Choroid plexus epithelial cell (primary cell): Measurements from ENCODE around the gene FOXO6.

ENCODE experiments used
- DNase-seq: peaks from one replicate; pipeline ENCODE4 v3.0.0-alpha.2; 2010; ENCODE audit warnings: low read depth
- H3K4me3 ChIP-seq: 2 replicates; pipeline ENCODE4 v1.5.1; 2011; ENCODE audit warnings: low read depth, mild to moderate bottlenecking, control low read depth, low read length, moderate library complexity
- TF ChIP-seq, protein P1 (sequence below): conservative IDR thresholded peaks from 2 replicates; pipeline ENCODE4 v1.5.1; 2011; ENCODE audit warnings: low read depth, mild to moderate bottlenecking, control low read depth, inconsistent platforms, low read length, moderate library complexity

Gene FOXO6

DNA sequence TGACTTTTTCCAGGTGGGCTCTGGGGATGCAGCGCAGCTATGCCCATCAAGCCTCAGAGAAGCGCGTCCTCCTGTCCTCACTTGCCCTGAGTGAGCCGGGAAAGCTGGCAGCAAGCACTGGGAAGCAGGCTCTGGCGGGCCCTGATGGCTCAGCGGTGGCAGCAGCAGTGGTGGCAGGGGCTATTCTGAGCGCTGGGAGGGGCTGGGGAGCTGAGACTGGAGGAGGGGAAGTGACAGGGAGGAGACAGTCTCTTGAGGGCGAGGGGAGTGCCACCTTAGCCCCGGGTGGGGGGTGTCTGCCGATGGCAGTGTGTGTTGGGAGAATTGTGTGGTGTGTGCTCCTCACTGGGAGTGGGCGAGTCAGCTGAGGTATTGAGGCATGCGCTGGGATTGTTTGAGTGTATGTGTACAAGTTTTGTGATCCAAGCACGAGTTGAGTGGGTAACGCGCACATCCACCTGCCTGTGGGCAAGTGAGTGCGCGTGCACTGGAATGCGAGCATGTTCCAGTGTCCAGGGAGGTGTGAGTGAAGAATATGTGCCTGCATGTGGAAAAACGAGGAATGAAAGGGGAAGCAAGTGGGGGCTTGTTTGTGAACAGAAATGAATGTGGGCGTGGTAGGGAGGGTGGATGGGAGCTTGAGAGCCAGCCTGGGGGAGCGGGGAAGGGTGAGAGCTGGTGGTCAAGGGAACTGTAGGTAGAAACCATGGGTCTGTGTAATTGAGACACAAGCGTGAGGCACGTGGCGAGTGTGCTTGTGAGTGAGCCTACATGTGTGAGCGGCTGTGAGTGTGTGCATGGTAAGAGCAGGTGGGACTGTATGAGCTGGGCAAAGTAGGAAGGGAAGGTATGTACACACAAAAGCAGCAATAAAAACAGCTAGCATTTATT lies 2.9 kb upstream of the FOXO6 start:
- no peak overlapping the region for H3K4me3 ChIP-seq
- TF ChIP-seq, protein P1, sequence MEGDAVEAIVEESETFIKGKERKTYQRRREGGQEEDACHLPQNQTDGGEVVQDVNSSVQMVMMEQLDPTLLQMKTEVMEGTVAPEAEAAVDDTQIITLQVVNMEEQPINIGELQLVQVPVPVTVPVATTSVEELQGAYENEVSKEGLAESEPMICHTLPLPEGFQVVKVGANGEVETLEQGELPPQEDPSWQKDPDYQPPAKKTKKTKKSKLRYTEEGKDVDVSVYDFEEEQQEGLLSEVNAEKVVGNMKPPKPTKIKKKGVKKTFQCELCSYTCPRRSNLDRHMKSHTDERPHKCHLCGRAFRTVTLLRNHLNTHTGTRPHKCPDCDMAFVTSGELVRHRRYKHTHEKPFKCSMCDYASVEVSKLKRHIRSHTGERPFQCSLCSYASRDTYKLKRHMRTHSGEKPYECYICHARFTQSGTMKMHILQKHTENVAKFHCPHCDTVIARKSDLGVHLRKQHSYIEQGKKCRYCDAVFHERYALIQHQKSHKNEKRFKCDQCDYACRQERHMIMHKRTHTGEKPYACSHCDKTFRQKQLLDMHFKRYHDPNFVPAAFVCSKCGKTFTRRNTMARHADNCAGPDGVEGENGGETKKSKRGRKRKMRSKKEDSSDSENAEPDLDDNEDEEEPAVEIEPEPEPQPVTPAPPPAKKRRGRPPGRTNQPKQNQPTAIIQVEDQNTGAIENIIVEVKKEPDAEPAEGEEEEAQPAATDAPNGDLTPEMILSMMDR: no peak
- no peak for DNase-seq

DNA sequence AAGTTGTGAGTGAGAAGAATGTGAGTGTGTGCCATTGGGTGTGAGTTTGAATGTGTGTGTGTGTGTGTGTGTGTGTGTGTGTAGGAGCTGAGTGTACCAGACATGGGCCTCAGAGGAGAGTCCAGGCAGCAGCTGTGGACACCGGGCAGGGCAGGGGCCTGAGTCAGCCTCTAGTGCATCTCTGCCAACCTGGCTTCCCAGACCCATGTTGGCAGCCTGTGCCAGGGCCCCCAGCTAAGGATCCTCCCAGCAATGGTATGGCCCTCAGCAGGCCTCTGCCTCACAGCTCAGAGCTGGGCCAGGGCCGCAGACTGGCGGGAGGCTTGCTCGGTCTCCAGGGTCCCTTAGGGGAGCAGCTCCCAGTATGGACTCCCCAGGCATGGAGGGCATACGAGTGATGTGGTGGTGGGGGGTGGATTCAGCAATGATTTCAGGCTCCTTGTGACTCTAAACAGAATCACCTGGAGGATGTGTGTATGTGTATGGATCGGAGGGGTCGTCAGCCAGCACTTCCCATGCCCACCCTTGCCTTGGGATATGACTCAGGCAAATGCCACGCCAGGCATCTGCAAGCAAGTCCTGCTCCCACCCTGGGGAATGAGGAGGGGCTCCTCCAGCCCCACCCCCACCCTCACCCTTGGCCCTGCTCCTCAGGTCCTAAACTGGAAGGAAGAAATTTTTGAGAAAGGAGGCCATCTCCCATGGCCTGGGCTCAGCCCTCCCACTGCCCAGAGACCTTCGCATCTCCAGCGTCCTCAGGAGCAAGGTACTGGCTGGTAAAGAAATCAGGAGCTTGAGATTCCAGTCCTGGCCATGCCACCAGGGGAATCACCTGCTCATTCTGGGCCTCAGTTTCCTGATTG lies 1.8 kb upstream of the FOXO6 start:
- TF ChIP-seq, protein P1: no peak
- H3K4me3 ChIP-seq: no peak overlapping the region
- DNase-seq: no peak

DNA sequence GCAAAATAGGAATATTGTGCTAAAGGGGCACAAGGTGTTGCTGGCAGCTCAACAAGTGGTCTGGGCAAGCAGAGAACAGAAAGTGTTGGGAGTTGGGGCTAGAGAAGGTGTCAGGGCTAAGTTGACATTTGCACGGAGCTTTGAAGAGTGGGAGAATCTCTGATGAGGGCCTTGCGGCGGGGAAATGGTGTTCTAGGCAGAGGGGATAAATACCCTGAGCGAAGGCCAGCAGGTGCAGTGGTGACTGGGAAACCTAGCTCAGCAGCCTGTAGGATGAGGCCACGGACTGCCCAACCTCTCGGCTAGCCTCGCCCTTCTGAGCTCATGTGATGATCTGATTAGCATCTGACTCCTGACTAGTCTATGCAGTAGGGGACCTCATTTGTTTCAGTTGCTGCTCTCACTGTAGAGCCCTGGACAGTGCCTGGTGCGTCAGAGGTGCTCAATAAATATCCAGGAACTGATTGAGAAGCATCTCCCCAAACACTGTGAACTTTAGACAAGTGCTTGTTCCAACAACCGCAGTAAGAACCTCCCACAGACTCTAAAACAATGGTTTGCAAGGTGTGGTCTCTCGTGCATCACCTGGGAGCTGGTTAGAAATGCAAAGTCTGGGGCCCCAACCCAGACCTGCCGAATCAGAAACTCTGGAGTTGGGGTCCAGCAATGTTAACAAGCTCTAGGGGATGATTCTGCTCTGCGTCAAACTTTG lies 1.0 kb upstream of the FOXO6 start:
- no peak for DNase-seq
- TF ChIP-seq, protein P1: no peak
- no peak overlapping the region for H3K4me3 ChIP-seq

DNA sequence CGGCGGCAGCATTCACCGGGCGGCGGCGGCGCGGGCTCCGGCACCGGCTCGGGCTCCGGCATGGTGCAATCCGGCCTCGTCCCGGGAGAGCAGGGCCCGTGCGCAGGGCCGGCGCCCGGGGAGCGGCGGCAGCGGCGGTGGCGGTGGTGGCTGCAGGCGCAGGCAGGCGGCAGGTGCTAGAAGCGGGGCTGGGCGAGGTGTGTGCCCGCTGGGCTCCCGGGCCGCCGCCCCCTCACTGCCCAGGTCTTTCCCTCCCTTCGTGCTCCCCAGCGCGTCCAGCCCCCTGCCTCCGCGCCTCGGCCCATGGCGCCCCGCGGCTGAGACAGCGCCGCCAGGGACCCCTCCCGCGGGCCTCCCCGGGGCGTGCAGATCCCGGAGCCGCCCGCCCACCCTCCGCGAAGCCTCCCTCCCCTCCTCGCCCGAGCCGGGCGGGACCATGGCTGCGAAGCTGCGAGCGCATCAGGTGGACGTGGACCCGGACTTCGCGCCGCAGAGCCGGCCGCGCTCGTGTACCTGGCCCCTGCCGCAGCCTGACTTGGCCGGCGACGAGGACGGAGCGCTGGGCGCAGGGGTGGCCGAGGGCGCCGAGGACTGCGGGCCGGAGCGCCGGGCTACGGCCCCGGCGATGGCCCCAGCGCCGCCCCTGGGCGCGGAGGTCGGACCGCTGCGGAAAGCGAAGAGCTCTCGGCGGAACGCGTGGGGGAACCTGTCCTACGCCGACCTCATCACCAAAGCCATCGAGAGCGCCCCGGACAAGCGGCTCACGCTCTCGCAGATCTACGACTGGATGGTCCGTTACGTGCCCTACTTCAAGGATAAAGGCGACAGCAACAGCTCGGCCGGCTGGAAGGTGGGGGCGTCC lies 492 bp downstream of the FOXO6 start:
- TF ChIP-seq, protein P1: no peak
- peak overlapping the region; percentile 56 for H3K4me3 ChIP-seq
- DNase-seq: no peak

DNA sequence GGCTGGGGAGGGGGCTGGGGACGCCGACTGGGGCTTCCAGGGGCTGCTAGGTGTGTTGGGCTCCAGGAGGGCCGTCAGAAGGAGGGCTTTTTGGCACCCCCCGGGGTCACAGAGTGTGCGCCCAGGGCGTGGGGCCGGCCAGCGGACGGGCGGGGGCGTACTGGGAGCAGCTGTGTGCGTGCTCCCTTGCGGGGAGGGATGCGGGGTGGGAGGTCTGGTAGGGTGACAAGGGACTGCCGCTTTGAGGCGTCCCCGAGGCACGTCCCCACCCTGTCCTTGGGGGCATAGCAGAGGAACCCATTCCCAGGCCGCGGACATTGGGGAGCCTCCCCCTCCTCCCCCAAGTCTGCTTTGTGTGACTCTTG lies 1.1 kb downstream of the FOXO6 start:
- TF ChIP-seq, protein P1: no peak

DNA sequence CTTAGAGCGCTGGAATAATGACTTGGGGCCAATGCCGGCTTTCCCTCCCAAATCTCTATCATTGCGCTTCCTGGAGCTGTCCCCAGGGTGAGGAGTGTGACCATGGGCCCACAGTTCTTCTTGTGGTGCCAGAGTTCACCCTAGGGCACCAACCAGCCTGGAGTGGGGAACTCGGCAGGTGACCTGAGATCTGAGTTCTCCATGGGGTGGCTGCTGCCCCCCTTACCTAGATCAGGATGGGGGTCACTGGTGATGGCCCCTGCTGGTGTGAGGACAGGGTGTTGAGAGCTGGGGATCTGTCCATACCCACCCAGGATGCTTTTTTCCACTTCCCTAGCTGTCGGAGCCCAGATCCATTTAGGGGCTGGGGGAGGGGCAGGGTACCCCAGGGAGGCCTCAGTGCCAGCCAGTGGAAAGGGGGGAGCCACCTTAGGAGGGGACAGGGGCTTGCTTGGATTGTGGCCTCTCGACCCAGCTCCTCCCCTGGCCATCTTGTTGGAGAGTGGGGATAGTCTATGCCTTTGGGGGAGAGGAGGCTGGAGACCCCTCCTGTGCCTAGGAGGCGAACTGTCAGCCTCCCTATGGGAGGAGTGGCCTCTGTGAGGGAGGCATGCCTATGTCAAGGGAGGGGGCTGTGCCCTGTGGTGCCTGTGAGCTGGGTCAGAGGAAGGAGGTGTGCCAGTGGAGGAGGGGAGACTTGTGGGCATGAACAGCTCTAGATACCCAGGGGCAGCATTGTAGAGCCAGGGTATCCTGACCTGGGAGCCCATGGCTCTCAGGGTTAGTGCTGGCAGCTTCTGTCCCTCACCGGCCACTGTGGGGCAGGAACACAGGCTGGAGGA lies 1.7 kb downstream of the FOXO6 start:
- TF ChIP-seq, protein P1: no peak
- no peak for DNase-seq
- no peak overlapping the region for H3K4me3 ChIP-seq

More for the DNA sequence above, 1.1 kb downstream of the FOXO6 start:
- no peak for DNase-seq
- H3K4me3 ChIP-seq: no peak overlapping the region
